ENCODE data around the gene TSHR.
A peak's percentile ranks its signal among the peaks of the same experiment; 100 is the strongest.
"Not testable (repeated sequence)": the region's sequence is repeated elsewhere in the genome, so short reads cannot be mapped to it uniquely, and the experiment has no call there.

TSHR gene

GRCh38 chr14:80953211-80953610 is 2.2 kb upstream of the TSHR start:
- not testable (repeated sequence) for DNase-seq

- peak; percentile 70 for DNase-seq
Measured at GRCh38 chr14:80954687-80955299, 628 bp upstream of the TSHR start.

GRCh38 chr14:80956102-80956501 is 681 bp downstream of the TSHR start:
- no peak for DNase-seq

- DNase-seq, result no peak
Measured at GRCh38 chr14:80956922-80957321, 1.5 kb downstream of the TSHR start.

- no peak for DNase-seq
Measured at GRCh38 chr14:80957613-80958012, 2.2 kb downstream of the TSHR start.

GRCh38 chr14:80958226-80958625 is 2.8 kb downstream of the TSHR start:
- no peak for DNase-seq

- DNase-seq, result no peak
Measured at GRCh38 chr14:80958939-80959338, 3.5 kb downstream of the TSHR start.

GRCh38 chr14:80959496-80959895 is 4.1 kb downstream of the TSHR start:
- DNase-seq, result peak; percentile 15

GRCh38 chr14:80965037-80965436 is 9.6 kb downstream of the TSHR start:
- DNase-seq, result no peak

- DNase-seq, result no peak
Measured at GRCh38 chr14:80973931-80974641, 18.7 kb downstream of the TSHR start.

- no peak for DNase-seq
Measured at GRCh38 chr14:80974679-80975078, 19.3 kb downstream of the TSHR start.

- DNase-seq, result no peak
Measured at GRCh38 chr14:80977221-80977620, 21.8 kb downstream of the TSHR start.

GRCh38 chr14:80978403-80978802 is 23.0 kb downstream of the TSHR start:
- no peak for DNase-seq

- no peak for DNase-seq
Measured at GRCh38 chr14:80979951-80980350, 24.5 kb downstream of the TSHR start.

- no peak for DNase-seq
Measured at GRCh38 chr14:80981156-80981555, 25.7 kb downstream of the TSHR start.

GRCh38 chr14:80981673-80982072 is 26.3 kb downstream of the TSHR start:
- DNase-seq, result no peak

- DNase-seq, result no peak
Measured at GRCh38 chr14:80982711-80983110, 27.3 kb downstream of the TSHR start.

- peak; percentile 82 for DNase-seq
Measured at GRCh38 chr14:80987235-80988032, 32.0 kb downstream of the TSHR start.

GRCh38 chr14:80988192-80988591 is 32.8 kb downstream of the TSHR start:
- DNase-seq, result no peak

GRCh38 chr14:80988735-80989429 is 33.5 kb downstream of the TSHR start:
- DNase-seq, result no peak

GRCh38 chr14:80992580-80992979 is 37.2 kb downstream of the TSHR start:
- no peak for DNase-seq

GRCh38 chr14:80996049-80996901 is 40.9 kb downstream of the TSHR start:
- peak; percentile 74 for DNase-seq

Data from NCI-H510A treated with DMSO at 0.1 percent for 48 hours (cell line).